NCI-H2081 treated with DMSO at 0.1 percent for 48 hours (cell line): ENCODE measurements around the gene SOD1.

Experiments used
- DNase-seq: peaks from one replicate; lab custom pipeline; 2025; lab: John Stamatoyannopoulos, UW

SOD1 gene

DNA sequence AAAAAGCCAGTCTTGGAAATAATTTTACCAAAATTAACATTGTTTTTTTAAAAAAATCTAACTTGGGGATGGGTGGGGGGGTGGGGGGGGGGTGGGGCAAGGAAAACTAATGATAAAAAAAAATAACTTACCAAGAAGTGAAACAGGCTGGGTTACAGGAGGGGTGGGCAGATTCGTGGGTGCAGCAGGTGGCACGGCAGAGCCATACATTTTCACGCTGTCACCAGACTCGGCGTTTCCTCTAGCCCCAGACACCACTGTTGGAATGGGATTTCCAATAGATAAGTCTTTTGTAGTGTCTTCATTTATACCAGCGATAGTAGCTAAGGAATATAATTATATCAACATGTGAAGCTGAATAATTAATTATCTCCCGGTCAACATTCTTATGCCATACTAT is 25.4 kb downstream of the SOD1 start:
- DNase-seq = no peak

- no peak for DNase-seq
Measured at GRCh38 chr21:31686272-31686915, 26.9 kb downstream of the SOD1 start.

DNA sequence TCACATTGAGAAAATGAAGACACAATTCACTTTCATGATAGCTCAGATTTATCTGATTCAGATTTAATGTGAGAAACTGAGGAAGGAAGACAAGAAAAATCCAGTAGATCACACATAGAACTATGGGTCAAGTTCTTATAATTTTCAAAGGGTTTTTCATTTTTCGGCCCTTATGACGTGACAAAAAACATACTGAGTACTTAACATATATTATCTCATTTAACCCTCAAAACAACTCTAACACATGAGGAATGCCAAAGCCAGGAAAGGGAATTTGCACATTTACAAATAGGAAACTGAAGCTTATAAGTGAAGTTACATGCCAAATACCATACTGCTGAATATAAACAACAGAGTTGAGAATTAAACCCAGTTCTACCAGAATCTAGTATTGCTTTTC is 27.6 kb downstream of the SOD1 start:
- DNase-seq = no peak

DNA sequence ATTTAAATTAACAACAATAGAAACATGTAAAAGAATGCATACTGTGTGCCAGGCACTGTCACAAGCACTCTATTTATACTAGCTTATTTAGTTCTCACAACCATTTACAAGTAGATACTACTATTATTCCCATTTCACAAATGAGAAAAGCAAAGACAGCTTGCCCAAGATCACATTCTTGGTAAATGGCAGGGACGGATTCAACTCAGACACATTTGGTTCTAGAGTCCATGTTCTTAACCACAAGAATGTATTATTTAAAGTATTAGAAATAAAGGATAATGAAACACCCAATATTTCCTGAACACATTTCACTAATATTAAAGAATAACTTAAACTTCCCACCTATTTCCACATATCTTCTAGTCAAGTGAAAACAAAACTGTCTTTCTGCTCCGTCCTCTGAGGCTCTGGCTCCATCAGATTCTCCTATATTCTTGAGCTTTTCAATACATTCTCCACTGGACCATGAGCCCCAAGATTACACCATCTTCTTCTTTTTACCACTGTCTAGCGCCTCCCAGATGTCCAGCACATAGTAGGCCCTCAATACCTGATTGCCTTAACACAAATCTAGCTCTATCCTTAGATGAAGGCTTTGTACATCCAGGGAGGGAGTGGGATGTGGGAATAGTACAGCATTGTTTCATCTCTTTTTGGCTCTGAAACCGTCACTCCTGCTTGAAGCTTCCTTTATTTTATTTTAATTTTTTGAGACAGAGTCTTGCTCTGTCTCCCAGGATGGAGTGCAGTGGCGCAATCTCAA is 29.3 kb downstream of the SOD1 start:
- DNase-seq = no peak

- DNase-seq = no peak
Measured at GRCh38 chr21:31693222-31693621, 33.7 kb downstream of the SOD1 start.

DNA sequence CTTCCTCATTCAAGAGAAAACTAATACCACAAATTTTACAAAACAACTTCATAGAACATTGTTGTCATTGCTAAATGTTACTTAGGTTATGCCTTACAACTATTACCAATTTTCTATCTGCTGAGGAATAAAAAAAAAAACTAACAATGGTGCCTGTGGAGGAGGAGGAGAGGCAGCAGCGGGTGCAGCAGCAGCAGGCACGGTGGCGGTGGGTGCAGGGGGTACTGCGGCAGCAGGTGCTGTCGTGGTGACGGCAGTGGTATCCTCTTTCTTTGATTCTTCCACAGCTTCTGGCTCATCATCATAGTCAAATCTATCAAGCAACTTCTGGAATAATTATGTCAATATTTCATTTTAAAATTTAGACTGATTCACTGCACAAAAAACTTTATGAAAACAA is 36.9 kb downstream of the SOD1 start:
- no peak for DNase-seq

- no peak for DNase-seq
Measured at GRCh38 chr21:31698461-31698860, 39.0 kb downstream of the SOD1 start.

GRCh38 chr21:31700040-31700439 is 40.5 kb downstream of the SOD1 start:
- DNase-seq = no peak

- DNase-seq = no peak
Measured at GRCh38 chr21:31706562-31706961, 47.1 kb downstream of the SOD1 start.

- no peak for DNase-seq
Measured at GRCh38 chr21:31707499-31707898, 48.0 kb downstream of the SOD1 start.

DNA sequence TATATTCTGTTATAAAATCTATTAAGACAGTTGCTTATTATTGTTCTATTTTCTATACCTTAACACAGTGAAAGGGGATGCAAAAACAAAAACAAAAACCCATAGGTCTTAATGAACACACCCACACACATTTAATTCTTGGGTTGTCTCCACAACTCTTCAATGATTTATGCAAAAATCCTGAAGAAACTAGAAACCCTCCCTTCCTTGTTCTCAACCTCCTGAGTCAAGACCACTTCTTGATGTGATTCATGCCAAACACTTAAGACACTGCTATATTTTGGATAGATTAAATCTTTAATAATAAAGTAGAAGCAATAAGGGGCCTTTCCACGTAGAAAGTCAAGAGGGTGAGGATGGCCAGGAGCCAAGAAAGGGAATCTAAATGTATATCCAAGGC is 49.0 kb downstream of the SOD1 start:
- no peak for DNase-seq

GRCh38 chr21:31710586-31710985 is 51.1 kb downstream of the SOD1 start:
- no peak for DNase-seq

DNA sequence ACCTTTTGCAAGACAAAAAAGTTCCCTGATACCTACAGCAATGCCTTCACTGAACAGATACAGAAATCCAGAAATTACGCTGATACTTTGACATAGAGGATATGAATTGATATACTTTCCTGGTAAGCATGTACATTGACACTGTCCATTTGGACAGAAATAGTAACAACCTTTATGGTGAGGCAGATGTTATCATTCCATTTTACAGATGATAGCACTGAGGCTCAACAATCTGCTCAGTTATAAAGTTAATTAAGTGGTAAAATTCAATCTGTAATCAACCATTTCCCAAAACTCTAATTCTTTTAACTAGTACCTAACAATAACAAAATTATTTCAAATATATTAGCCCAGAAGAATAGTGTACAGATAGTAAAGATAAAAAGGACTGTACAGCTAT is 51.8 kb downstream of the SOD1 start:
- DNase-seq = no peak

DNA sequence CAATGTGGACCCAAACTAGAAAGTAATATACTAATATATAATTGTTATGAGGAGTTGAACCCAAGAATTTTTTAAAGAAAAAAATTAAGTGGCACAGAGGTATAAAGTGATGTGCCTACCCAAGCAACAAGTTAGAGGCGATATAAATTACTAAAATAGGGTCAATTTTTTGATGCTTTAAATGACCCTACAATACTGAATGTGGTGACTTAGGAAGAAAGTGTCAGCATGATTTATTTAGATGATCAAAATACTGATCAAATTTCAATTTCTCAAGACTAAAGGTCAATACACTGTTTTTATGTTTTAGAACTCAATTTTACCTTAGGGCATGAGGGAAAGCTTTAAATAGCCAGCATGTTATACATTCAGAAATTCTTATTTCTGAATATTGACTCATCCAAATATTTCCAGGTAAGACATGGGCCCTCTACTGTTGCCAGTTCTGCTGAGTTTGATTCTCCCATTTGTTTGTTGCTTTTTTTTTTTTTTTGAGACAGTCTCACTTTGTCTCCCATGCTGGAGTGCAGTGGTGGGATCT is 52.3 kb downstream of the SOD1 start:
- DNase-seq = no peak

DNA sequence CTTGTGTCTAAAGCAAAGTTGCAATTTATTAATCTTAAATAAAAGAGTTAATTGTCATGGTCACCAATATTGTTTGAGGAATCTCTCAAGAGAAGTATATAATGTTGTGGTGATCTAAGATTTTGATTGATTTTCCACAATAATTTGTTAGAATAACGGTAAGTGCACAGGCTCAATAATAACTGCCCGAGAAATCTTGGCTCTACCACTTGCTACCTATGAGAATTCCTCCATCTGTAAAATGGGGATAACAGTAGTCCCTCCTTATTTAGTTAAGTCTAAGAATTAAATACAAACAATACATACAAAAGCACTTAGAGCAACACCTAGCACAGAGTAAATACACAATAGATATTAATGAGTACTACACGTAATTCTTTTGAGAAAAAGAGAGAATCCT is 53.6 kb downstream of the SOD1 start:
- no peak for DNase-seq

DNA sequence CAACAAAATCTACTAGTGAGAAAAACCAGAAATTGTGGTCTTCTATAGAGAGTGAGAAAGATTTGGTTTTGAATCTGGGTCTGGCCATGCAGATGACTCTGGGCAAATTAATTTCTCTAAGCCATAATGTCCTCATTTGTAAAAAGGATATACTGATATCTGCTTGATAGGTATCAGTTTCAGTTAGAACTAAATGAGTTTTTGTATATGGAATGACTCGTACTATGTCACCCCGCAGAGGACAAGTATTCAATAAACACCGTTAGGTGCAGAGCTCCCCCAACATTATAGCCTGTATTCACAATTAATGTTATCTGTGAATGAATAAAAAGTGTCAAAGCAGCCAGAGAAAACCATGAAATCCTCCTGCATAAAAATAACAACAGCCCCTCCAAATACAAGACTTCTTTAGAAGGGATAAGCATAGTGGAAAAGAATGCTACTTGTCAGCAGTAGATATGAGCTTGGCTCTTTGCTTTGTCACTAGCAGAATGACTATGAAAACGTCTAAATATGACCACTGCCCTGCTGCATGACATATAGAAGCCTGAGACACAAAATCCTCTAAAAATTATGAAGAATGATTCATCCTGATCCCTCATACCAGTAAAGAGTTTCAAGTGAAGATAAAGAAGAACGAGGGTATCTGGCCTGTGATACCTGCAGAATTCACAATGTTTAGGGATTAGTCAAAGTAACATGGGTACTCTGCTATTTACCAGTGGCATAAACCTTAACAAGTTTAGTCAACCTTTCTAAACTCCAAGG is 54.7 kb downstream of the SOD1 start:
- DNase-seq = no peak

- no peak for DNase-seq
Measured at GRCh38 chr21:31714741-31715365, 55.4 kb downstream of the SOD1 start.

DNA sequence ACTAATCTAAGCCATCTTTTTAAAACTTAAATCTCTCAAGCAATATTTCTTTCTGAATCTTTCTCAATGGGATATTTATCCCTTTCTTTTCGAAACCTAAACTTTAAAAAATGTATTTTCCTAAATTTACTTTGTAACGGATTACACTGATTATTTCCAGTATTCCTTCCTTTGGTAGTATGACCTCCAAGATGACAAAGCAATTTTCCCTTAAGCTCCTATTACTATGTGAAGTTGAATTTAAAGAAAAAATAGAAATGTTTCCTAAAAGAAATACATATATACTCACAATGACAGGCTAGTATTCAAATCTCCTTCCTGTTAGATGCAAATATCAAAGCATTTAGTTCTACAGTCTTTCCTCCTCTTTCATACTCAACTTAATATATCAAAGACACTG is 56.6 kb downstream of the SOD1 start:
- no peak for DNase-seq
